Measurements from ENCODE around the gene JMJD1C. TPM values are rescaled to one million over a fixed set of nuclear protein-coding genes. Genes with fewer than 3 reads are reported as not detected.

JMJD1C gene
- total RNA-seq, 4 donors from 2014 or later, result 127 to 330 (median 208) TPM

DNA sequence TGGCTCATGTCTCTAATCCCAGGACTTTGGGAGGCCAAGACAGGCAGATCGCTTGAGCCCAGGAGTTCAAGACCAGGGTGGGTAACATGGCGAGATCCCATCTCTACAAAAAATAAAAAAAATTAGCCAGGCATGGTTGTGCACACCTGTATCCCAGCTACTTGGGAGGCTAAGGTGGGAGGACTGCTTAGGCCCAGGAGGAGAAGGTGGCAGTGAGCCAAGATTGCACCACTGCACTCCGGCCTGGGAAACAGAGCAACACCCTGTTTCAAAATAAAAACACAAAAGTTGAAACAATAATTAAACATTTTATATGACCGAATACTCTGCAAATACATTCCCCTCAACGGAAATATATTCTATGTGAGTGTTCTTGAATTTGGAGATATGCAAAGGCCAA, 40.3 kb downstream of the JMJD1C start:
- Histone ChIP-seq H3K4me3 (no peak overlapping the region), H3K27me3 (no peaks in the 10 kb centered on the region), H3K36me3 (no peaks in the 10 kb centered on the region), H3K4me1 (peaks cover 0 to 8% of the 10 kb centered on the region in 2 donors), H3K27ac (no peak overlapping the region), H3K9me3 (no peaks in the 10 kb centered on the region)
- no peak for DNase-seq
- no peak for TF ChIP-seq POLR2A (IDR thresholded peaks at IDR 0.05)
- TF ChIP-seq, protein P1, sequence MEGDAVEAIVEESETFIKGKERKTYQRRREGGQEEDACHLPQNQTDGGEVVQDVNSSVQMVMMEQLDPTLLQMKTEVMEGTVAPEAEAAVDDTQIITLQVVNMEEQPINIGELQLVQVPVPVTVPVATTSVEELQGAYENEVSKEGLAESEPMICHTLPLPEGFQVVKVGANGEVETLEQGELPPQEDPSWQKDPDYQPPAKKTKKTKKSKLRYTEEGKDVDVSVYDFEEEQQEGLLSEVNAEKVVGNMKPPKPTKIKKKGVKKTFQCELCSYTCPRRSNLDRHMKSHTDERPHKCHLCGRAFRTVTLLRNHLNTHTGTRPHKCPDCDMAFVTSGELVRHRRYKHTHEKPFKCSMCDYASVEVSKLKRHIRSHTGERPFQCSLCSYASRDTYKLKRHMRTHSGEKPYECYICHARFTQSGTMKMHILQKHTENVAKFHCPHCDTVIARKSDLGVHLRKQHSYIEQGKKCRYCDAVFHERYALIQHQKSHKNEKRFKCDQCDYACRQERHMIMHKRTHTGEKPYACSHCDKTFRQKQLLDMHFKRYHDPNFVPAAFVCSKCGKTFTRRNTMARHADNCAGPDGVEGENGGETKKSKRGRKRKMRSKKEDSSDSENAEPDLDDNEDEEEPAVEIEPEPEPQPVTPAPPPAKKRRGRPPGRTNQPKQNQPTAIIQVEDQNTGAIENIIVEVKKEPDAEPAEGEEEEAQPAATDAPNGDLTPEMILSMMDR (IDR thresholded peaks at IDR 0.05), result no peak
- intact Hi-C loops (cut with DNase I; ENCODE audit: low total_unique reads), result no loop called here

DNA sequence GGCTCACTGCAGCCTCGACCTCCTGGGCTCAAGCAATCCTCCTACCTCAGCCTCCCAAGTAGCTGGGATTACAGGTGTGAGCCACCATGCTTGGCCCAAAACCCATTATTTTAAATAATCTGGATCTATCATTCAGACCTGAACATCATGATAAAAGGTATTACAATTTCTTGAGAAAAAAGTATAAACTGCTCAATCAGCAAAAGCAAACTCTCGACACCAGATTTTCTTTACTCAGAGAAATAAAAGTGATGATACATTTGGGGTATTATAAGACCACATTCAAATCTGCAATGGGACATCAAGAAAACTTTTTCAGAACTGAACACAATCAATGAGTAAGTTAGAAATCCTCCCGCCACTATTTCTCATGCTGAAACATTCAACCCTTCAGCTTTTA, 41.2 kb downstream of the JMJD1C start:
- TF ChIP-seq, protein P1 (IDR thresholded peaks at IDR 0.05), result no peak
- TF ChIP-seq POLR2A (IDR thresholded peaks at IDR 0.05), result no peak
- no peaks in the 10 kb centered on the region for H3K36me3 ChIP-seq
- intact Hi-C loops (cut with DNase I; ENCODE audit: low total_unique reads), result no loop called here
- no peaks in the 10 kb centered on the region for H3K4me1 ChIP-seq
- no peak overlapping the region for H3K27ac ChIP-seq
- no peak for DNase-seq
- no peak overlapping the region for H3K4me3 ChIP-seq
- H3K9me3 ChIP-seq, result no peaks in the 10 kb centered on the region
- no peaks in the 10 kb centered on the region for H3K27me3 ChIP-seq

DNA sequence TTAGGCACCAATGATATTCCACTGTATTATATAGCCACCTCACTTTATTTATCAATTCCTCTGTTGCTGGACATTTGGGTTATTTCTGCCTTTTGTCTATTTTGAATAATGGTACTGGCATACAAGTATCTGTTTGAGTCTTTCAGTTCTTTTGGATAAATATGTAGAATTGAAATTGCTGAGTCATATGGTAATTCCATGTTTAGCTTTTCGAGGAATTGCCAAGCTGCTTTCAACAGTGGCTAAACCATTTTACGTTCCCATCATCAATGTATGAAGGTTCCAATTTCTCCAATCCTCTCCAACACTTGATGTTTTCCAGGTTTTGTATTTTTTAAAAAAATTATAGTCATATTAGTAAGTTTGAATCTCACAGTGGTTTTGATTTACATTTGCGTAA, 42.3 kb downstream of the JMJD1C start:
- Histone ChIP-seq H3K36me3 (no peaks in the 10 kb centered on the region), H3K4me1 (no peaks in the 10 kb centered on the region), H3K27ac (no peak overlapping the region), H3K4me3 (no peak overlapping the region), H3K9me3 (no peaks in the 10 kb centered on the region), H3K27me3 (no peaks in the 10 kb centered on the region)
- intact Hi-C loops (cut with DNase I; ENCODE audit: low total_unique reads), result no loop called here
- no peak for DNase-seq
- TF ChIP-seq, protein P1 (IDR thresholded peaks at IDR 0.05), result no peak
- TF ChIP-seq POLR2A (IDR thresholded peaks at IDR 0.05), result no peak

DNA sequence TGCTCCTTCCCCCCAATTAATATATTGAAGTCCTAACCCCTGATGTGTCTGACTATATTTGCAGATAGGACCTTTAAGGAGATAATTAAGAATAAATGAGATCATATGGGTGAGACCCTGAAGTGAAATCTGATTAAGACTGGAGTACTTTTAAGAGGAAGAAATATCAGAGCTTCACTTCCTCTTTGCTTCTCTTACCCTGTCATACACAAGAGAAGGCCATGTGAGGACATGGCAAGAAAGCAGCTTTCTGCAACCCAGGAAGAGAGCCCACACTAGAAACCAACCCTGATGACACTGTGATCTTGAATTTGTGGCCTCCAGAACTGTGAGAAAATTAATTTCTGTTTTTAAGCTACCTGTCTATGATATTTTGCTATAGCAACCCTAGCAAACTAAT, 44.2 kb downstream of the JMJD1C start:
- no peaks in the 10 kb centered on the region for H3K36me3 ChIP-seq
- no peak overlapping the region for H3K4me3 ChIP-seq
- no peak for TF ChIP-seq POLR2A (IDR thresholded peaks at IDR 0.05)
- TF ChIP-seq, protein P1 (IDR thresholded peaks at IDR 0.05), result no peak
- no peak for DNase-seq
- no peaks in the 10 kb centered on the region for H3K9me3 ChIP-seq
- H3K27me3 ChIP-seq, result no peaks in the 10 kb centered on the region
- H3K4me1 ChIP-seq, result no peaks in the 10 kb centered on the region
- intact Hi-C loops (cut with DNase I; ENCODE audit: low total_unique reads), result no loop called here
- H3K27ac ChIP-seq, result no peak overlapping the region

DNA sequence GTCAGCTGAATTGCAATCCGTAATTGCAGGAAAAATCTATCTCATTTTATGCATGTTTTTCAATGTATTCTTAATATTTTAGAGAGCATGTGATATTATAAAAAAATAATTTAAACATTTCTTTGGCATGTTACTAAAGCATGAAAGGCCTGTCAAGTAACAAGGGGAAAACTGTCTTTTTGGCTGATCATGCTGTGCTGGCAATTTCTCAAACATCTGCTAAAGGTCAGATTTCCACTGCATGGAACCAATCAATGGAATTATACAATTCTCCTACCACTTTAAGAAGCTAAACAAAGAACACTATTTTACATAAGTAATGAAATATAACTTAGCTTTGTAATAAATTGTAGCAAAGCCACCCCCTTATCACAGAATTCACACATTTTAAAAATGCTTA, 49.4 kb downstream of the JMJD1C start:
- H3K36me3 ChIP-seq, result no peaks in the 10 kb centered on the region
- TF ChIP-seq, protein P1 (IDR thresholded peaks at IDR 0.05), result no peak
- no peak for TF ChIP-seq POLR2A (IDR thresholded peaks at IDR 0.05)
- no peak overlapping the region for H3K4me3 ChIP-seq
- DNase-seq, result no peak
- no peaks in the 10 kb centered on the region for H3K9me3 ChIP-seq
- intact Hi-C loops (cut with DNase I; ENCODE audit: low total_unique reads), result no loop called here
- H3K27ac ChIP-seq, result no peak overlapping the region
- H3K27me3 ChIP-seq, result no peaks in the 10 kb centered on the region
- H3K4me1 ChIP-seq, result no peaks in the 10 kb centered on the region
